GM12872 (cell line): ENCODE results near the gene ITGA1.

Experiments
- CTCF ChIP-seq: IDR thresholded peaks from 3 replicates; pipeline ENCODE4 v1.5.1; 2011; ENCODE audit warnings: low read depth, mild to moderate bottlenecking, low read length, moderate library complexity; ENCODE audit not compliant: insufficient read depth

The ITGA1 gene

GRCh38 chr5:52841114-52841513, 53.4 kb downstream of the ITGA1 start:
- TF ChIP-seq CTCF = no peak

GRCh38 chr5:52842111-52842510, 54.4 kb downstream of the ITGA1 start:
- TF ChIP-seq CTCF = no peak

GRCh38 chr5:52844885-52845284, 57.2 kb downstream of the ITGA1 start:
- no peak for TF ChIP-seq CTCF

GRCh38 chr5:52846182-52846842, 58.6 kb downstream of the ITGA1 start:
- no peak for TF ChIP-seq CTCF

GRCh38 chr5:52849544-52849943, 61.8 kb downstream of the ITGA1 start:
- no peak for TF ChIP-seq CTCF

GRCh38 chr5:52853650-52854049, 65.9 kb downstream of the ITGA1 start:
- no peak for TF ChIP-seq CTCF

- no peak for TF ChIP-seq CTCF
Measured at GRCh38 chr5:52854301-52854700, 66.6 kb downstream of the ITGA1 start.
